Neural cell (in vitro differentiated cells): ENCODE measurements around the gene CMTM8.

Experiments used
- EZH2 ChIP-seq: fragments of 200-600, 300-800 bp; shearing (Covaris generic), sonication (generic); IDR thresholded peaks from 2 replicates; pipeline ENCODE4 v1.6.1; 2014; ENCODE audit warnings: antibody characterized with exemption, low read length, borderline replicate concordance, mild to moderate bottlenecking; ENCODE audit not compliant: insufficient read depth, poor library complexity, severe bottlenecking
- POLR2AphosphoS5 ChIP-seq: IDR thresholded peaks from 2 replicates; pipeline ENCODE4 v1.6.1; 2012
- RAD21 ChIP-seq: fragments of 450-650 bp; conservative IDR thresholded peaks from 2 replicates; pipeline ENCODE4 v1.6.1; 2014; ENCODE audit warnings: antibody characterized with exemption, mild to moderate bottlenecking, moderate library complexity
- SMC3 ChIP-seq: fragments of 450-650 bp; conservative IDR thresholded peaks from 2 replicates; pipeline ENCODE4 v1.6.1; 2014; ENCODE audit warnings: antibody characterized with exemption, mild to moderate bottlenecking, moderate library complexity; ENCODE audit not compliant: poor library complexity
- TAF1 ChIP-seq: IDR thresholded peaks from 2 replicates; pipeline ENCODE4 v1.6.1; 2012; ENCODE audit warnings: low read depth
- TF ChIP-seq, protein P1 (sequence below): fragments of 450-650 bp; IDR thresholded peaks from 2 replicates; pipeline ENCODE4 v1.5.1; 2014; ENCODE audit warnings: antibody characterized with exemption, mild to moderate bottlenecking, moderate library complexity; ENCODE audit not compliant: poor library complexity, severe bottlenecking
- TF ChIP-seq, protein P2 (sequence below): IDR thresholded peaks from 2 replicates; pipeline ENCODE4 v1.6.1; 2012; ENCODE audit warnings: borderline replicate concordance

DNA sequence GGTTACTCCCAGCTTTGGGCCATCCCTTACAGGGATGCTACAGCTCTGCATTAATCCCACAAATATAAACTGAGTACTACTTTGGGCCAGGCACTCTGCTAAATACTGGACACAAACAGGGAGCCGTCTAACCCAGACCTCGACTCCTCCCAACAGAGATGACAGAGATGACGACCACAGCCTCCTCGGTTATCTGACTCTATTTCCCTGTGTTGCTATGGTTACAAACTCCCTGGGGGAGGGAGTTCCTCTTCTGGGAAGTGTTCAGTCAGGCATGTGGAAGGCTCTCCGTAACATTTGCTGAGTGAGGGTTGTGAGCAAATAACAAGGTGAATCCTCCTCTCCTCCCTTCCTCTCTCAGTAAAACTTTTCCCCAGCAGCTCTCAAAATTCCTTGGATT is 146.5 kb downstream of the CMTM8 start:
- TF ChIP-seq EZH2 = no peak
- TF ChIP-seq TAF1 = no peak
- TF ChIP-seq, protein P1, sequence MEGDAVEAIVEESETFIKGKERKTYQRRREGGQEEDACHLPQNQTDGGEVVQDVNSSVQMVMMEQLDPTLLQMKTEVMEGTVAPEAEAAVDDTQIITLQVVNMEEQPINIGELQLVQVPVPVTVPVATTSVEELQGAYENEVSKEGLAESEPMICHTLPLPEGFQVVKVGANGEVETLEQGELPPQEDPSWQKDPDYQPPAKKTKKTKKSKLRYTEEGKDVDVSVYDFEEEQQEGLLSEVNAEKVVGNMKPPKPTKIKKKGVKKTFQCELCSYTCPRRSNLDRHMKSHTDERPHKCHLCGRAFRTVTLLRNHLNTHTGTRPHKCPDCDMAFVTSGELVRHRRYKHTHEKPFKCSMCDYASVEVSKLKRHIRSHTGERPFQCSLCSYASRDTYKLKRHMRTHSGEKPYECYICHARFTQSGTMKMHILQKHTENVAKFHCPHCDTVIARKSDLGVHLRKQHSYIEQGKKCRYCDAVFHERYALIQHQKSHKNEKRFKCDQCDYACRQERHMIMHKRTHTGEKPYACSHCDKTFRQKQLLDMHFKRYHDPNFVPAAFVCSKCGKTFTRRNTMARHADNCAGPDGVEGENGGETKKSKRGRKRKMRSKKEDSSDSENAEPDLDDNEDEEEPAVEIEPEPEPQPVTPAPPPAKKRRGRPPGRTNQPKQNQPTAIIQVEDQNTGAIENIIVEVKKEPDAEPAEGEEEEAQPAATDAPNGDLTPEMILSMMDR = no peak
- TF ChIP-seq POLR2AphosphoS5 = peak; percentile 9
- no peak for TF ChIP-seq RAD21
- TF ChIP-seq, protein P2, sequence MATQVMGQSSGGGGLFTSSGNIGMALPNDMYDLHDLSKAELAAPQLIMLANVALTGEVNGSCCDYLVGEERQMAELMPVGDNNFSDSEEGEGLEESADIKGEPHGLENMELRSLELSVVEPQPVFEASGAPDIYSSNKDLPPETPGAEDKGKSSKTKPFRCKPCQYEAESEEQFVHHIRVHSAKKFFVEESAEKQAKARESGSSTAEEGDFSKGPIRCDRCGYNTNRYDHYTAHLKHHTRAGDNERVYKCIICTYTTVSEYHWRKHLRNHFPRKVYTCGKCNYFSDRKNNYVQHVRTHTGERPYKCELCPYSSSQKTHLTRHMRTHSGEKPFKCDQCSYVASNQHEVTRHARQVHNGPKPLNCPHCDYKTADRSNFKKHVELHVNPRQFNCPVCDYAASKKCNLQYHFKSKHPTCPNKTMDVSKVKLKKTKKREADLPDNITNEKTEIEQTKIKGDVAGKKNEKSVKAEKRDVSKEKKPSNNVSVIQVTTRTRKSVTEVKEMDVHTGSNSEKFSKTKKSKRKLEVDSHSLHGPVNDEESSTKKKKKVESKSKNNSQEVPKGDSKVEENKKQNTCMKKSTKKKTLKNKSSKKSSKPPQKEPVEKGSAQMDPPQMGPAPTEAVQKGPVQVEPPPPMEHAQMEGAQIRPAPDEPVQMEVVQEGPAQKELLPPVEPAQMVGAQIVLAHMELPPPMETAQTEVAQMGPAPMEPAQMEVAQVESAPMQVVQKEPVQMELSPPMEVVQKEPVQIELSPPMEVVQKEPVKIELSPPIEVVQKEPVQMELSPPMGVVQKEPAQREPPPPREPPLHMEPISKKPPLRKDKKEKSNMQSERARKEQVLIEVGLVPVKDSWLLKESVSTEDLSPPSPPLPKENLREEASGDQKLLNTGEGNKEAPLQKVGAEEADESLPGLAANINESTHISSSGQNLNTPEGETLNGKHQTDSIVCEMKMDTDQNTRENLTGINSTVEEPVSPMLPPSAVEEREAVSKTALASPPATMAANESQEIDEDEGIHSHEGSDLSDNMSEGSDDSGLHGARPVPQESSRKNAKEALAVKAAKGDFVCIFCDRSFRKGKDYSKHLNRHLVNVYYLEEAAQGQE = no peak
- TF ChIP-seq SMC3 = no peak
